GM21526 (cell line): Measurements from ENCODE around the gene PCBP2.
"Not testable (repeated sequence)": the region's sequence is repeated elsewhere in the genome, so short reads cannot be mapped to it uniquely, and the experiment has no call there.

Experiments
- ATAC-seq: cut with Tn5 transposase; IDR thresholded peaks from one replicate; pipeline ENCODE4 v1.9.1; 2021; ENCODE audit warnings: moderate library complexity; ENCODE audit not compliant: unreplicated experiment, low FRiP score

Gene PCBP2

DNA sequence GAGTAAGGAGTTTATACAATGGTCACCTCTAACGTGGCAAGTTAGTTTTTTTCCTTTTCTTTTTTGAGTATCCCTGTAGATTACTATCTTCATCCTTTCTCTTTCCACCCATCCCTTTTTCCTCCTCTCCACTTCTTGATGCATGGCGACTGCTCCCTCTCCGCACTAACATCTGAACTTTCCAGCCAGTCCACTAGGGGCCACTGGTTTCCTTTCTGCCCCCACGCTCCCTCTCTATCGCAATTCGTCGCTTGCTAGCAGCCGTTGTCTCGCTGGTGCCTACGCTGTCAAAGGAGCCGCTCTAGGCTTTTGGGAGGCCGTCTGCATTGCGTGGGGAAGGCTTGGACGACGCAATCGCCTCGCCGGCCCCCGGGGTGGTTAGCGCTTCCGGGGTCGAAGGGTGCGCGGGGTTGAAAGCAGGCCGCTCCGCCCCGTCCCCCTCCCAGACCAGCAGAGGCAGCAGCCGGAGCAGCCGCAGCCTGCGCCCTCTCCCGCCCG is at the start of gene PCBP2:
TSS of gene PCBP2 (plus strand) at position 442 of the 498 bp plus-strand sequence. CDS start 2,699 bp downstream, outside the sequence.
- ATAC-seq: peak; percentile 95

DNA sequence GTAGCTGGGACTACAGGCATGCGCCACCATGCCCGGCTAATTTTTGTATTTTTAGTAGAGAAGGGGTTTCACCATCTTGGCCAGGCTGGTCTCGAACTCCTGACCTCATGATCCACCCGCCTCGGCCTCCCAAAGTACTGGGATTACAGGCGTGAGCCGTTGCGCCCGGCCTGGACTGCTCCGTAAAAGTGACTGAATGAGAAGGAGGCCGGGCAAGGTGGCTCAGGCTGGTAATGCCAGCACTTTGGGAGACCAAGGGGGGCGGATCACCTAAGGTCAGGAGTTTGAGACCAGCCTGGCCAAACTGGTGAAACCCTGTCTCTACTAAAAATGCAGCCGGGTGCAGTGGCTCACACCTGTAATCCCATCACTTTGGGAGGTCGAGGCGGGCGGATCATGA is 49.6 kb upstream of the PCBP2 start:
- ATAC-seq: not testable (repeated sequence)

DNA sequence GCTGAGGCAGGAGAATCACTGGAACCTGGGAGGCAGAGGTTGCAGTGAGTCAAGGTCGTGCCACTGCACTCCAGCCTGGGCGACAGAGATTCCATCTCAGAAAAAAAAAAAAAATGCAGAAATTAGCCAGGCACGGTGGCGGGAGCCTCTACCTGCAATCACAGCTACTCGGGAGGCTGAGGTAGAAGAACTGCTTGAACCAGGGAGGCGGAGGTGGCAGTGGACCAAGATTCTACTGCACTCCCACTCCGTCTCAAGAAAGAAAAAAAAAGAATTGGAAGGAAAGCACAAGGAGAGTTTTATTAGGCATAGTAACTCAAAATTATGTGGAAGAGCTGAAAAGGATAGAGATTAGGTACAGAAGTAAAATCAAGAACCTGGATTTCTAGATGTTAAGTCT is 49.0 kb upstream of the PCBP2 start:
- no peak for ATAC-seq

DNA sequence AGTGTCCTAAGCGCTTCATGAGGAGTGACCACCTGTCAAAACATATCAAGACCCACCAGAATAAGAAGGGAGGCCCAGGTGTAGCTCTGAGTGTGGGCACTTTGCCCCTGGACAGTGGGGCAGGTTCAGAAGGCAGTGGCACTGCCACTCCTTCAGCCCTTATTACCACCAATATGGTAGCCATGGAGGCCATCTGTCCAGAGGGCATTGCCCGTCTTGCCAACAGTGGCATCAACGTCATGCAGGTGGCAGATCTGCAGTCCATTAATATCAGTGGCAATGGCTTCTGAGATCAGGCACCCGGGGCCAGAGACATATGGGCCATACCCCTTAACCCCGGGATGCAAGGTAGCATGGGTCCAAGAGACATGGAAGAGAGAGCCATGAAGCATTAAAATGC is 41.0 kb upstream of the PCBP2 start:
- ATAC-seq: no peak

DNA sequence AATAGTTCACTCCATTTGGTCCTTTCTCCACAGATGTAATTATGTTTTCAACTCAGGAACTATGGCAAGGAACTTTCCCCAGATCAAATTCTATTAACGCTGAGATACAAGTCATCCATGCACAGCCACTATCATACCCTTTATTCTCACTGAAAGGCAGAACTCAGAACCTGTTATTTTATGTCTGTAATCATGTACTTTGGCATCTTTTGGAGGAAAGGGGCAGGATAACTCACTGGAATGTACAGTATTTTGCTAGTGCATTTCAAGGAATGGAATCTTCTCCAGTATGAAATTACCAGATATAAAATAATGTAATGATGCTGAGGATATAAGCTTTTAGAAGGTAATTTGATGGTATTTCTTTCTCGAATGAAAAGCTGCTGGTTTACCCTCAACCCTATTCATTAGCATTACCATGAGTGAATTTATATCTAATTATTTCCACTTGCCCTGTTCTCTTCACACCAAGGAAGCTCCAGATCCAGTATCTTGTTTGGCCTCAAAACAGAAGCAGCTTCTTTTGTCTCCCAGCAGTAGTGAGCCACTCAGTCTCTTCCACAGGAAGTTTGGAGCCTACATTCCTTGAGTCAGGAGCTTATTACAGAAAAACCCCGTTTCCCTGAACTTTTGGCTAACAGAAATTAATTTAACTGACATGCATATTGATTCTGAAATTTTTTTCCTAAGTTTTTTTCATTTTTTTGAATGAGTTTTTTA is 38.3 kb upstream of the PCBP2 start:
- no peak for ATAC-seq

DNA sequence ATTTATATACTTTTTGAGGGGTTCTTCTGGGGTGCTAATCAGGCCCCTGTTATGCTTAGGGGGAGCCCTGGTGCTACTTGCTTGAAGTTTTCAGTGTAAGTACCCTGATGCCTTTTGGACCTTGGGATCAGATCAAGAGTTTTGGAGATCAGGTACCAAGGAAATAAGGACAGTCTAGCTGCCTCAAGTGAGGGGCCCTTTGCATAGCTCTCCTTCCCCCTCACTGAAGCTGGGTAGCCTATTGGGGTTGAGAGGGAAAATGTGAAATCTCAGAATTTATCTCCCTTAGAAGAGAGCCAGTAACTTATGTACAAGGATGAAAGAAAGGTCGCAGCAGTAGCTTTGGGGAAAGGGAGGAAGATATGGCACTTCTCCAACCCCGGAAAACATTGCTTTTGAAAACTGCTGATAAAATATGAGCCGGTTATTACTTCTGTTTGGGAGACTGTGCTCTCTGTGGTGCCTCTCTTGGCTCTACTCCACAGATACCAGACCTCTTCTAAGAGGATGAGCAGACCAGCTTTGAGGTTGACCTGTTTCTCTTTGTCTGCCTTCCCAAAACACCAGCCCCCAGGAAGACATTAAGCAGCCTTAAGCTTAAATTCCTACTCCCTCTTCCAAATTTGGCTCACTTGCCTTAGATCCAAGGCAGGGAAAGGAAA is 37.0 kb upstream of the PCBP2 start:
- ATAC-seq: no peak

DNA sequence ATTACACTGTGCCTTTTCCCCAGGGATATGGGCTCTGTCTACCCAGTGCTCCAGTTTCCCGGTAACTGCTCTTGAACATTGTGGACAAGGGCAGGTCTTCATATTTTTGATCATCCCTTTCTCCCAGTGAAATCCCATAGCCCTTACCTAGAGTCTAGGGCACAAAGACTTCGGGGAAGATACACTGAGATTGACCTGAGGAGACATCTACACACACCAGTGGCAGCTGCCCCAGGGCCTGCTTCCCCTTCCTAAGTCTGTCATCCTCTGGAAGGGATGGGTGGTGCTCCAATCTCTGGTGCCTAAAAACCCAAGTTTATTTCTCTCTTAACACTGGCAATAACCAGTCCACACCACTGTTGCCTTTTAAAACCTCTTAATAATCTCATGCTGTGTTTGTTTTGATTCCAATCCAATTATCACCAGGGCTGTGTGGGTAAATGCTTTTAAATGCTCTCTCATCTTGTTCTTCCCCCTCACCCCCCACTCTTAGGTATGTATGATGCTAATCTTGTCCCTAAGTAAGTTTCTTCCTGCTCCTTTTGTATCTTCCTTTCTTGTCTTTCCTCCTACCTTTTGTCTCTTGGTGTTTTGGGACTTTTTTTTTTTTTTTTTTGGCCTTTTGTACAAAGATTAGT is 36.0 kb upstream of the PCBP2 start:
- not testable (repeated sequence) for ATAC-seq

DNA sequence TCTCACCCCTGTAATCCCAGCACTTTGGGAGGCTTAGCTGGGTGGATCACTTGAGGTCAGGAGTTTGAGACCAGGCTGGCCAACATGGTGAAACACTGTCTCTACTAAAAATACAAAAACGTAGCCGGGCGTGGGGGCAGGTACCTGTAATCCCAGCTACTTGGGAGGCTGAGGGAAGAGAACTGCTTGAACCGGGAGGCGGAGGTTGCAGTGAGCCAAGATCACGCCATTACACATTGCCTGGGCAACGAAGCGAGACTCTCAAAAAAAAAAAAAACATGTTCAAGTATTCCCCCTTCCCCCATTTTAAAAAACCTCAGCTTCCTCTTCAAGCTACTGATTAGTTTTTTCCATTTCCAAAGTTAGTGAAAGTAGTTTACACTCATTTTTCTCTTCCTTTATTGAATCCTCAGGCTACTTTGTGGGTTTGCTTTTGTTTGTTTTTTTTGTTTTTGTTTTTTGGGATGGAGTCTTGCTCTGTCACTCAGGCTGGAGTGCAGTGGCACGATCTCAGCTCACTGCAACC is 34.5 kb upstream of the PCBP2 start:
- ATAC-seq: not testable (repeated sequence)

DNA sequence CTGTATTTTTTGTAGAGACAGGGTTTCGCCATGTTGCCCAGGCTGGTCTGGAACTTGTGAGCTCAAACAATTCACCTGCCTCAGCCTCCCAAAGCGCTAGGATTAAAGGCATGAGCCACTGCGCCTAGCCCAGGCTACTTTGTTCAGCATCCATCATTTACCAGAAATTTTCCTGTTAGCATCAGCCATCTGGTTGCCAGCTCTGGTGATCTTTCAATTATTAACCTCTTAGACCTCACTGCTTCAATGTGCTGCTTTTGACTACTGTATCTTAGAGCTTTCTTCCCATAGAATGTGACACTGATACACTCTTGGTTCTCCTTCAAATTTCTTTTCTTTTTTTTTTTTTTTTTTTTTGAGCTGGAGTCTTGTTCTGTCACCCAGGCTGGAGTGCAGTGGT is 33.7 kb upstream of the PCBP2 start:
- no peak for ATAC-seq

DNA sequence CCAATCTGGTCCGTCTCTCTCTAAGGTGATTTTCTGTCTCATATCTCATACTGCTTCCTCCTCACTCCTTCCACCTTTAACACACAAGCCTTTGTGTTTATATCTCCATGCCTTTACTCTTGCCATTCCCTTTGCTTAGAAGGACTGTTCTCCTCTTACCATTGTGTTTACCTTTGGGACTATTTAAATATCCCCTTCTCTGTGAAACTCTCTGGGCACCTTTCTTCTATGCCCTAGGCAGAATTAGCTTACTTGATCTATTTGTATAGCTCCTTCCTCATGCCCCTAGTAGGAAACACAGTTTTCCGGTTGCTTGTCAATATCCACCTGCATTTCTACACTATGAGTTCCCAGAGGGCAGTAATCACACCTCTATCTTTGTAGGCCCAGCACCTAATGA is 32.1 kb upstream of the PCBP2 start:
- ATAC-seq: no peak

DNA sequence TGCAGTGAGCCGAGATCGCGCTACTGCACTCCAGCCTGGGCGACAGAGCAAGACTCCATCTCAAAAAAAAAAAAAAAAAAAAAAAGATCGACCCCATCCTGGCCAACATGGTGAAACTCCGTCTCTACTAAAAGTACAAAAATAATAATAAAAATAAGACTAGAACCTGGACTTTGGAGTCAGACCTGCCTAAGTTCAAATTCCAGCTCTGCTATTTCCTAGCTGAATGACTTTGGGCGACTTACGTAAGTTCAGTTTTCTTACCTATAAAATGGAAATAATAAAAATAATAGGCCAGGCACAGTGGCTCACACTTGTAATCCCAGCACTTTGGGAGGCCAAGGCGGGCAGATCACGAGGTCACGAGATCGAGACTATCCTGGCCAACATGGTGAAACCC is 29.7 kb upstream of the PCBP2 start:
- not testable (repeated sequence) for ATAC-seq

DNA sequence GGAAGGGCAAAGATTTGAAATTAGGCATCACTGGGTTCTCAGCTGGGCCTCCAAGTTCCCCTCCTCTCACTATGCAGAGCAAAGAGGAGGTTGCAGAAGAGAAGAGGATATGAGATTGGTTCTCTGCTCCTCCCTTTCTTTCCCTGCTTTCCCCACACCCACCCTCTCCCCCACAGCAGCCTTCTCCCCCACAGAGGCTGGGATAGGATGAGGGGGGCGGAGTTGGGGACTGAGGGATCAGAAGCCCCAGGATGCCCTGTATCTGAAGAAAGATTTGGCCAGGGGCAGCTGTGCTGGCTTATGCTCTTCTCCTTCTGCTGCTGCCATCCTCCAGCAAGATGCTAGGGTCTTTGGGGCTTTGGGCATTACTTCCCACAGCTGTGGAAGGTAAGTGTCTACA is 28.3 kb upstream of the PCBP2 start, which contains the start of gene AMHR2:
TSS of gene AMHR2 (plus strand) at position 259 of the 400 bp plus-strand sequence. CDS start at position 339, 80 bp downstream.
- no peak for ATAC-seq

DNA sequence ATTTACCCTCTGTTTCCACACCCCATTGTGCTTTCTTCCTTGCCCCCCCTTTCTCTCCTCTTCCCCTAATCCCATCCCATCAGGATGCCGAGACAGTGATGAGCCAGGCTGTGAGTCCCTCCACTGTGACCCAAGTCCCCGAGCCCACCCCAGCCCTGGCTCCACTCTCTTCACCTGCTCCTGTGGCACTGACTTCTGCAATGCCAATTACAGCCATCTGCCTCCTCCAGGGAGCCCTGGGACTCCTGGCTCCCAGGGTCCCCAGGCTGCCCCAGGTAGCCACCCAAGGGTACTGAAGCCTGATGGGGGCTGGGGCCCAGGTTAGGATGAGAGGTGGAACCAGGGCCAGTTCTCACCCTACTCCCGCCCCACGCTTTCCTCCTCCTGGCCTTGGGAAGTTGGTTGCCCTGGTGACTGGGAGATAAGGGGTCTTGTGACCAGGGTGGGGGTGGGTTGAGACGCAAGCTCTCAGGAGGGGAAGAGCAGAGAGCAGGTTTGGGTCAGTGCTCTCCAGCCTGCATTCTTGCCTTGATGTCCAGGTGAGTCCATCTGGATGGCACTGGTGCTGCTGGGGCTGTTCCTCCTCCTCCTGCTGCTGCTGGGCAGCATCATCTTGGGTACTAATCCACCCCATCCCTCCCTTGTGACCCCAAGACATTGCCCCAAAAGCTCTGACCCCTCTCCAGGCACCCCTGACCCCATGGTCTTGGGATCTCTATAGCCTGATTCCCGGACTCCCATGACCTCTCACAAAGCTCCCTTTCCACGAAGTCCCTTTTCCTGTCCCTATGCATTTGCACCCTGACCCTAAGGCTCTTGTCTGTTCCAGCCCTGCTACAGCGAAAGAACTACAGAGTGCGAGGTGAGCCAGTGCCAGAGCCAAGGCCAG is 27.0 kb upstream of the PCBP2 start:
- no peak for ATAC-seq

DNA sequence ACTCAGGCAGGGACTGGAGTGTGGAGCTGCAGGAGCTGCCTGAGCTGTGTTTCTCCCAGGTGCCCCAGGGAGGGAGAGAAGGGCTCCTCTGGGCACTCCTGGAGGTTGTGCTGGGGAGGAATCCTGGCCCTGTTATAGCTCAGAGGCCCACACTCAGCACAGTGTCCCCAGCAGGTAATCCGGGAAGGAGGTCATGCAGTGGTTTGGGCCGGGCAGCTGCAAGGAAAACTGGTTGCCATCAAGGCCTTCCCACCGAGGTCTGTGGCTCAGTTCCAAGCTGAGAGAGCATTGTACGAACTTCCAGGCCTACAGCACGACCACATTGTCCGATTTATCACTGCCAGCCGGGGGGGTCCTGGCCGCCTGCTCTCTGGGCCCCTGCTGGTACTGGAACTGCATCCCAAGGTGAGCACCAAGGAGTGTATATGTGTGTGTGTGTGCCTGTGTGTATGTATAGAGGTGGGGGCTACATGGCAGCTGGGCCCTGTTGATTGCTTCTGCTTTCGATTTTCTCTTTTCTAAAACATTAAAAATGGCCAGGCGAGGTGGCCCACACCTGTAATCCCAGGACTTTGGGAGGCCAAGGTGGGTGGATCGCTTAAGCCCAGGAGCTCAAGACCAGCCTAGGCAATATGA is 26.3 kb upstream of the PCBP2 start:
- ATAC-seq: no peak

DNA sequence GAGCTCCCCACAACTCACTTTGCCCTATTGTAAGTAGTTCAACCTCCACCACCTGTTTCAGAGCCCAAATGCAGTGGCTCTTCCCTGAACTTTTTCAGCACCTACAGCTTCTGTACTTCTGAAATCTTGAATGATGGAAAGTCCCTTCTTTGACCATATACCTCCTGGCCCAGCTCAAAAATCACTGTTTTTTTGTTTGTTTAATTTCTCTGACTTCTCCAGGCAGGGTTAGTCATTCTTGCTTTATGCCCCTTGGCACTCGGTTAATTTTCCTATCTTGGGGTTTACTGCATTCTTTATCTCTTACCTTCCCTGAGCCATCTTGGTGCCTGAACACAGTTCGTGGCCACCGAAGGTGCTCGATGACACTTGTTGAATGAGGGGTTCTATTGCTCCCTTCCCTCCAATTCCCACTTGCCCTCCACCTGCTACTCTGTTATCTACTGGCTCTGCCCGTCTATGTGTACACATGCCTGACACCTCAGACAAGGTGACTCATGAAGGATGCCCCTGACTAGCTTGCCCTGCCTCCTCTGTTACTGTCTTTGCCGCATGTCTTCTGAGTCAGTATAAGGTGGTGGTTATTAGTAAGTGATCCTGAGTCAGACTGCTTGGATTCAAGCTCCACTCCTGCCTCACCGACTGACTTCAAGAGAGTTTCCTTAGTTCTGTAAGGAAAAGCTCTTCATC is 23.9 kb upstream of the PCBP2 start:
- ATAC-seq: no peak

DNA sequence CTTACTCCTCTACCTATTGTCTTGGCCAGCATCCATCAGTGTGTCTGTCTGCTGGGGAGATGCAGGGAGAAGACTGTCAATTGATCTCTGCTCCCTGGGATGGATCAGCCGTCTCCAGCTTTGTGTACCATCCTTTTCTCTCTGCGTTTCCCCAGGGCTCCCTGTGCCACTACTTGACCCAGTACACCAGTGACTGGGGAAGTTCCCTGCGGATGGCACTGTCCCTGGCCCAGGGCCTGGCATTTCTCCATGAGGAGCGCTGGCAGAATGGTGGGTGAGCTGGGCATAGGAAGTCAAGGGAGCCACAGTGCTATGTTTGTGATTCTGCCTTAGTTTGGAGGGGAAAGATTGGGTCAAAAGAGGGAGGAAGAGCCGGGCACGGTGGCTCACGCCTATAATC is 23.2 kb upstream of the PCBP2 start:
- ATAC-seq: no peak

DNA sequence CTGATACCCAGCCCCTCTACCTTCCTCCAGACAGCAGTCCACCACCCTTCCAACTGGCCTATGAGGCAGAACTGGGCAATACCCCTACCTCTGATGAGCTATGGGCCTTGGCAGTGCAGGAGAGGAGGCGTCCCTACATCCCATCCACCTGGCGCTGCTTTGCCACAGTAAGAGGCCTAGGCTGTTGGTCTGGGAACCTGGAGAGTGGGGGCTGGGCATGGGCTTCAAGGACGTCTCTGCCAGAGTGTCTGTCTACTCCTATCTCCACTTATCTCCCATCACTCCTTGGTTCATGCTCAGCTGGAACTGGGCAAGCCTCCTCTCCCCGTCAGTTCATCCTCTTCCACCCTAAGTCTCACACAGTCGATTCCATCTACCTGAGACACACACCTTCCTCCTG is 21.8 kb upstream of the PCBP2 start:
- ATAC-seq: no peak

DNA sequence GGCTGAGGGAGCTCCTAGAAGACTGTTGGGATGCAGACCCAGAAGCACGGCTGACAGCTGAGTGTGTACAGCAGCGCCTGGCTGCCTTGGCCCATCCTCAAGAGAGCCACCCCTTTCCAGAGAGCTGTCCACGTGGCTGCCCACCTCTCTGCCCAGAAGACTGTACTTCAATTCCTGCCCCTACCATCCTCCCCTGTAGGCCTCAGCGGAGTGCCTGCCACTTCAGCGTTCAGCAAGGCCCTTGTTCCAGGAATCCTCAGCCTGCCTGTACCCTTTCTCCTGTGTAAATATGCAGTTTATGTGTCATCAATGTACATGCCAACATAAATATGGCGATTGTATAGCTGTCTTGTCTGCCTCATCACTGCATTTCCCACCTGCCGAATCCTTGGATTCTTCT is 20.7 kb upstream of the PCBP2 start:
- ATAC-seq: no peak

DNA sequence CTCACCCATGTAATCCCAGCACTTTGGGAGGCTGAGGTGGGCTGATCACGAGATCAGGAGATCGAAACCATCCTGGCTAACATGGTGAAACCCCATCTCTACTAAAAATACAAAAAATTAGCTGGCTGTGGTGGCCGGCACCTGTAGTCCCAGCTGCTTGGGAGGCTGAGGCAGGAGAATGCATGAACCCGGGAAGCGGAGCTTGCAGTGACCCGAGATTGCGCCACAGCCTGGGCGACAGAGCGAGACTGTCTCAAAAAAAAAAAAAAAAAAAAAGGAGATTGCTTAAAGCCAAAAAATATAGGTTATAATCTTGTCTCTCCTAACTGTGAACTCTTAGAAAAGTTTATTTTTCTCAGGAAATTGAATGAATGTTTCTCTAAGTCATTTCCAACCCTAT is 16.6 kb upstream of the PCBP2 start:
- ATAC-seq: not testable (repeated sequence)
